Measurements from ENCODE around the gene CRK.

Gene CRK

DNA sequence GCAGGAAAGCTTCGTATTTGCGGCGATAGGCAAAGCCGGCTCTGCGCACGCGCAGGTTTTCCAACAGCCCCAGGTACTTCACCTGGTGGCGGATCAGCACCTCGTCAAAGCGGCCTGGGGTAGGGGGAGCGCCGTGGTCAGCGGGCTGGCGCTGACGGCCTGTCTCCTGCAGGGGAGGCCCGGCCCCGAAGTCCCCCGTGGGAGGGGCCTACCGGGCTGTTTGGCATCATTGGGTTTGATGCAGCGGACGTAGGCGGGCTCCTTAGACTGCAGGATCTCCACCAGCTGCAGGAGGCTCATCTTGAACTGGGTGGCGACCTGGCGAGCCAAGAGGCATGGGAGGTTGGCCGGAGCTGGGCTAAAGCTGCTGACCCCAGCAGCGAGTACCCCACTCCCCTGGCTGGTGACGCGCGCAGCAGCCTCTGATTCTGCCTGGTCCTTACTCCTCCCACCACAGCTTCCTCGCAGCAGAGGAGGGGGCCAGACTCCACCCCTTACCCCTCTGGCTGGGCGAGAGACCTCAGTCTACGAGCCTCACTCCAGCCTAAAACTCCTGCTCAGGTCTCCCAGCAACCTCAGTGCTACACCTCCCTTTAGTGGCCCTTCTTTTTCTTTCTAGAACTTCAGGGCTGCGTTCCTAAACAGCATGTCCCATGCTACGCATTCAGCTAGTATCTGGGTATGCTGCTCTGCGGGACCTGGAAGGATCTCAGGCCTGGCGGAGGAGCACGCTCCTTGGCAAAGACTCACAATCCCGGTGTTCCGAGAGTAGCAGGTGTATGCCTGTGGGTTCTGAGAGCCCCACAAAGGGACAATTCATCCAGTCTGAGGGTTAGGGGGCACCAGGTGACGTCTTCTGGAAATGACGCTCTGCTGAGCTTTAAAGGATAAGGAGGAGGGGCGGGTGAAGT is 16.1 kb upstream of the CRK start:
- no peak overlapping the region for H3K27ac ChIP-seq (ENCODE audit: low read depth, low read length)
- H3K36me3 ChIP-seq (ENCODE audit: insufficient read depth, low read length): peaks cover 60% of the 10 kb centered on the region
- H3K9me3 ChIP-seq (ENCODE audit: insufficient read depth, low read depth, low read length): no peaks in the 10 kb centered on the region
- H3K4me3 ChIP-seq (ENCODE audit: low read length): no peak overlapping the region
- WGBS: 93% methylated on average over 42 of the region's 42 CpGs
- no peaks in the 10 kb centered on the region for H3K4me1 ChIP-seq (ENCODE audit: insufficient read depth, low read length)
- no peak overlapping the region for H3K9ac ChIP-seq (ENCODE audit: low read depth, low read length)
- no peaks in the 10 kb centered on the region for H3K27me3 ChIP-seq (ENCODE audit: insufficient read depth, low read length)

GRCh38 chr17:1471490-1471889 is 15.5 kb upstream of the CRK start:
- no peaks in the 10 kb centered on the region for H3K9me3 ChIP-seq (ENCODE audit: insufficient read depth, low read depth, low read length)
- WGBS: 94% methylated on average over 15 of the region's 15 CpGs
- no peak overlapping the region for H3K4me3 ChIP-seq (ENCODE audit: low read length)
- H3K36me3 ChIP-seq (ENCODE audit: insufficient read depth, low read length): peaks cover 61% of the 10 kb centered on the region
- no peak overlapping the region for H3K27ac ChIP-seq (ENCODE audit: low read depth, low read length)
- H3K27me3 ChIP-seq (ENCODE audit: insufficient read depth, low read length): no peaks in the 10 kb centered on the region
- H3K4me1 ChIP-seq (ENCODE audit: insufficient read depth, low read length): no peaks in the 10 kb centered on the region
- H3K9ac ChIP-seq (ENCODE audit: low read depth, low read length): no peak overlapping the region

- H3K4me1 ChIP-seq (ENCODE audit: insufficient read depth, low read length): no peaks in the 10 kb centered on the region
- H3K27ac ChIP-seq (ENCODE audit: low read depth, low read length): no peak overlapping the region
- H3K4me3 ChIP-seq (ENCODE audit: low read length): no peak overlapping the region
- no peak overlapping the region for H3K9ac ChIP-seq (ENCODE audit: low read depth, low read length)
- H3K36me3 ChIP-seq (ENCODE audit: insufficient read depth, low read length): peaks cover 61% of the 10 kb centered on the region
- no peaks in the 10 kb centered on the region for H3K9me3 ChIP-seq (ENCODE audit: insufficient read depth, low read depth, low read length)
- H3K27me3 ChIP-seq (ENCODE audit: insufficient read depth, low read length): no peaks in the 10 kb centered on the region
- WGBS: 92% methylated on average over 25 of the region's 25 CpGs
These were observed 14.9 kb upstream of the CRK start for GRCh38 chr17:1470755-1471462.

GRCh38 chr17:1470071-1470754 is 14.2 kb upstream of the CRK start:
- WGBS: 91% methylated on average over 33 of the region's 33 CpGs
- Histone ChIP-seq H3K9me3 (ENCODE audit: insufficient read depth, low read depth, low read length) (no peaks in the 10 kb centered on the region), H3K4me1 (ENCODE audit: insufficient read depth, low read length) (no peaks in the 10 kb centered on the region), H3K9ac (ENCODE audit: low read depth, low read length) (no peak overlapping the region), H3K27ac (ENCODE audit: low read depth, low read length) (no peak overlapping the region), H3K27me3 (ENCODE audit: insufficient read depth, low read length) (no peaks in the 10 kb centered on the region), H3K36me3 (ENCODE audit: insufficient read depth, low read length) (peaks cover 62% of the 10 kb centered on the region), H3K4me3 (ENCODE audit: low read length) (no peak overlapping the region)

- H3K27me3 ChIP-seq (ENCODE audit: insufficient read depth, low read length): no peaks in the 10 kb centered on the region
- no peaks in the 10 kb centered on the region for H3K9me3 ChIP-seq (ENCODE audit: insufficient read depth, low read depth, low read length)
- H3K4me3 ChIP-seq (ENCODE audit: low read length): no peak overlapping the region
- no peak overlapping the region for H3K27ac ChIP-seq (ENCODE audit: low read depth, low read length)
- H3K9ac ChIP-seq (ENCODE audit: low read depth, low read length): no peak overlapping the region
- peaks cover 61% of the 10 kb centered on the region for H3K36me3 ChIP-seq (ENCODE audit: insufficient read depth, low read length)
- WGBS: 68% methylated on average over 28 of the region's 28 CpGs
- H3K4me1 ChIP-seq (ENCODE audit: insufficient read depth, low read length): no peaks in the 10 kb centered on the region
These were observed 13.3 kb upstream of the CRK start for GRCh38 chr17:1469231-1469852.

DNA sequence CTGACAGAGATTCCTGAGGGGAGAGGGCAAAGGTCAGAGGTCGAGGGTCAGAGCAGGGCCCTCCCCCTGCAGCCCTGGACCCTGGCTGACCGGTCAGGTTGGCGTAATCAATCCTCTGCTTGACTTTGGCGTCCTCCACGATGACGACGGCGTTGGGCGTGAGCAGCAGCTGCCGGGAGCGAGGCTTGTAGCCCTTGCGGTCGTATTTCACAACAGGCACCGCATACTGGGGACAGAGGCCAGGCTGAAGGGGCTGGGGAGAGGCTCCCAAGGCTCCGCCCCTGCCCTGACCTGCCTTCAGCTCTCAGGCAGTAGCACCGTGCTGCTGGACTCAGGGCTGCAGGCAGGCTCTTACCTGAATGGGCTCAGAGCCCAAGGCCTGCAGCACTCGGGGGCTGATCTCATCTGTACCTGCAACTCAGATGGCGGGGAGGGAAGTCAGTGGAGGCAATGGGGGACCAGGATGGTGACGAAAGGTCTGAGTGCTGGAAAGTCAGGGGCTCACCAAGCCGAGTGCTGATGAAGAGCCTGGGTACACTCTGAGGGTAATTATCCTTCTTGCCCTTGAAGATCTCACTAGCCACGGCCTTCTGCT is 12.0 kb upstream of the CRK start:
- Histone ChIP-seq H3K27ac (ENCODE audit: low read depth, low read length) (no peak overlapping the region), H3K27me3 (ENCODE audit: insufficient read depth, low read length) (no peaks in the 10 kb centered on the region), H3K36me3 (ENCODE audit: insufficient read depth, low read length) (peaks cover 58% of the 10 kb centered on the region), H3K4me3 (ENCODE audit: low read length) (no peak overlapping the region), H3K9me3 (ENCODE audit: insufficient read depth, low read depth, low read length) (no peaks in the 10 kb centered on the region), H3K4me1 (ENCODE audit: insufficient read depth, low read length) (no peaks in the 10 kb centered on the region), H3K9ac (ENCODE audit: low read depth, low read length) (no peak overlapping the region)
- WGBS: 87% methylated on average over 21 of the region's 21 CpGs

- Histone ChIP-seq H3K9me3 (ENCODE audit: insufficient read depth, low read depth, low read length) (no peaks in the 10 kb centered on the region), H3K27ac (ENCODE audit: low read depth, low read length) (no peak overlapping the region), H3K4me1 (ENCODE audit: insufficient read depth, low read length) (no peaks in the 10 kb centered on the region), H3K4me3 (ENCODE audit: low read length) (no peak overlapping the region), H3K27me3 (ENCODE audit: insufficient read depth, low read length) (no peaks in the 10 kb centered on the region), H3K36me3 (ENCODE audit: insufficient read depth, low read length) (peaks cover 58% of the 10 kb centered on the region), H3K9ac (ENCODE audit: low read depth, low read length) (no peak overlapping the region)
- 95% methylated on average over 15 of the region's 16 CpGs for WGBS
These were observed 11.2 kb upstream of the CRK start for GRCh38 chr17:1467258-1467657.

GRCh38 chr17:1464186-1464585 is 8.2 kb upstream of the CRK start:
- H3K27me3 ChIP-seq (ENCODE audit: insufficient read depth, low read length): no peaks in the 10 kb centered on the region
- H3K36me3 ChIP-seq (ENCODE audit: insufficient read depth, low read length): peaks cover 42% of the 10 kb centered on the region
- H3K4me1 ChIP-seq (ENCODE audit: insufficient read depth, low read length): no peaks in the 10 kb centered on the region
- no peak overlapping the region for H3K27ac ChIP-seq (ENCODE audit: low read depth, low read length)
- no peak overlapping the region for H3K9ac ChIP-seq (ENCODE audit: low read depth, low read length)
- H3K4me3 ChIP-seq (ENCODE audit: low read length): no peak overlapping the region
- no peaks in the 10 kb centered on the region for H3K9me3 ChIP-seq (ENCODE audit: insufficient read depth, low read depth, low read length)
- WGBS: 97% methylated on average over 8 of the region's 8 CpGs

DNA sequence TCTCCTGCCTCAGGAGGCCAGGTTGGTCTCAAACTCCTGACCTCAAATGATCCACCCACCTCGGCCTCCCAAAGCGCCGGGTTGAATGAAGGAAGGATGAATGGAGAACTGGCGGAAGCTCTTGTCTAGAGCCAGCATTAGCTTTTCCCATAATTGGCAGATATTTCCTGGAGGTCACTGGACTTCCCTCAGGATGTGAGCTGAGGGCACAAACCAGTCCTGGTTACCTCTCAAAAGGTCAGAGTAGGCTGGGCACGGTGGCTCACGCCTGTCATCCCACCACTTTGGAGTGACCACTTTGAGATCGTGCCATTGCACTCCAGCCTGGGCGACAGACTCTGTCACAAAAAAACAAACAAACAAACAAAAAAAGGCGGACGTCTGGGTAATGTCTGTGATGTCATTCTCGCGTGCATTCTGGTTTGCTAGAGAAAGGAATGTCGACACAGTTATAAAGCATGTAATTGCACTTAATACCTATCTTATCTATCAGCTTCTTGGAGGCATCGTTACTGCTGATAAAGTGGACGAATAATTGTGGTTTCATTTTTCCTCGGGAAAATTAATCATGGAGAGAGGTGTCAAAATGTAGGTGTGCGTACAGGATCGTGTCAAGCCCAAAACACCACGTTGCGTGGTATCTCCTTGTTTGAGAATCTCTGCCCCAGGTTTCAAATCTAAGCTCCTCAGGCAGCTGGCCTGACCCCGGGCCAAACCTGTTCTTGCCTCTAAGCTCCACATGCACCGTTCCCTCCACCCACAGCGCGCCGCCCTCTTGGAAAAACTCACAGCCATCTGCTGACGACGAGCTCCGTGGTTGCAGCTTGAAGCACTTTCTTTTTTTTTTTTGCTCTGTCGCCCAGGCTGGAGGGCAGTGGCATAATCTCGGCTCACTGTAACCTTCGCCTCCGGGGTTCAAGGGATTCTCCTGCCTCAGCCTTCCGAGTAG is 6.4 kb upstream of the CRK start:
- peaks cover 27% of the 10 kb centered on the region for H3K36me3 ChIP-seq (ENCODE audit: insufficient read depth, low read length)
- no peaks in the 10 kb centered on the region for H3K4me1 ChIP-seq (ENCODE audit: insufficient read depth, low read length)
- no peak overlapping the region for H3K27ac ChIP-seq (ENCODE audit: low read depth, low read length)
- H3K27me3 ChIP-seq (ENCODE audit: insufficient read depth, low read length): no peaks in the 10 kb centered on the region
- no peaks in the 10 kb centered on the region for H3K9me3 ChIP-seq (ENCODE audit: insufficient read depth, low read depth, low read length)
- H3K9ac ChIP-seq (ENCODE audit: low read depth, low read length): no peak overlapping the region
- no peak overlapping the region for H3K4me3 ChIP-seq (ENCODE audit: low read length)
- 95% methylated on average over 33 of the region's 33 CpGs for WGBS

Data from HUES64 (cell line).